Measurements from ENCODE around the gene KIRREL3. TPM values are rescaled to one million over a fixed set of nuclear protein-coding genes. Genes with fewer than 3 reads are reported as not detected.

The KIRREL3 gene
- total and polyA plus RNA-seq, 2 of the 4 experiments (the other 2 are of a cell fraction), result 10.9 to 15.9 TPM

DNA sequence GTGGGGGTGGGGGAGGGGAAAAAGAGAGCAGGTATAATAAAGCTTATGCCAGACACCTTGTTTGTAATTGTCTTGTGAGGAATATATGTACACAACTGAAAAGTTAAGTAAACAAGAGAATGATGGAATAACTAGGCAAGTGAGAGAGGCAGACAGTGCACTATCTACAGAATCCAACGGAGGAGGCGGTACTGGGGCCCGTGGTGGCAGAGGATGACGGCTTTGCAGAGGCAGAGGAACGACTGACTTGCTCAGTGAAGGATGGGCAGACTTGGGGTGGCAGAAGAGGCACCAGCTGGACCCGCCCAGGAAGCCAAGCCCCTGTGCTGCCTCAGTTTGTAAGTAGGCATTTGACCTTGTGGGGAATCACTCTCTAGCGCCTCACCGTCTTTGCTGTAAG, 347.5 kb downstream of the KIRREL3 start:
- no peak overlapping the region for H3K14ac ChIP-seq (replicated peaks; ENCODE audit: low read depth, low read length)
- H3K4me2 ChIP-seq (ENCODE audit: low read depth, low read length), result no peak overlapping the region
- no peaks in the 10 kb centered on the region for H3K9me3 ChIP-seq (ENCODE audit: control insufficient read depth, insufficient read depth, low read length)
- no peak overlapping the region for H3K18ac ChIP-seq (ENCODE audit: low read depth, low read length)
- TF ChIP-seq RAD21 (IDR thresholded peaks at IDR 0.05; ENCODE audit: low read length), result no peak
- no peak for TF ChIP-seq CEBPB (IDR thresholded peaks at IDR 0.05; ENCODE audit: low read depth, low read length)
- TF ChIP-seq RFX5 (IDR thresholded peaks at IDR 0.05; ENCODE audit: low read depth, low read length), result no peak
- TF ChIP-seq USF2 (IDR thresholded peaks at IDR 0.05; ENCODE audit: low read depth, low read length), result no peak
- no peak for TF ChIP-seq CTCF (conservative IDR thresholded peaks at IDR 0.05; ENCODE audit: low read depth, low read length)
- no peak for TF ChIP-seq NFE2L2 (IDR thresholded peaks at IDR 0.05; ENCODE audit: low read depth, low read length)
- no peak for TF ChIP-seq MXI1 (IDR thresholded peaks at IDR 0.05; ENCODE audit: borderline replicate concordance, low read depth, low read length)
- TF ChIP-seq, protein P1, sequence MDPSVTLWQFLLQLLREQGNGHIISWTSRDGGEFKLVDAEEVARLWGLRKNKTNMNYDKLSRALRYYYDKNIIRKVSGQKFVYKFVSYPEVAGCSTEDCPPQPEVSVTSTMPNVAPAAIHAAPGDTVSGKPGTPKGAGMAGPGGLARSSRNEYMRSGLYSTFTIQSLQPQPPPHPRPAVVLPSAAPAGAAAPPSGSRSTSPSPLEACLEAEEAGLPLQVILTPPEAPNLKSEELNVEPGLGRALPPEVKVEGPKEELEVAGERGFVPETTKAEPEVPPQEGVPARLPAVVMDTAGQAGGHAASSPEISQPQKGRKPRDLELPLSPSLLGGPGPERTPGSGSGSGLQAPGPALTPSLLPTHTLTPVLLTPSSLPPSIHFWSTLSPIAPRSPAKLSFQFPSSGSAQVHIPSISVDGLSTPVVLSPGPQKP (IDR thresholded peaks at IDR 0.05; ENCODE audit: borderline replicate concordance, low read depth, low read length), result no peak
- peaks cover 10% of the 10 kb centered on the region for H3K4me1 ChIP-seq (ENCODE audit: control insufficient read depth, insufficient read depth, low read length)
- ATAC-seq (ENCODE audit: low read depth), result no peak
- DNase-seq, result no peak
- no peak overlapping the region for H2AFZ ChIP-seq (replicated peaks; ENCODE audit: low read length, poor library complexity)
- no peak overlapping the region for H3K4ac ChIP-seq (ENCODE audit: low read depth, low read length)
- in situ Hi-C loops (cut with MboI; ENCODE audit: low sequenced_read_pairs) (no loop called here), dilution Hi-C loops (cut with HindIII; ENCODE audit: low sequenced_read_pairs, unreplicated experiment) (no loop called here), intact Hi-C loops (cut with micrococcal nuclease) (no loop called here)
- H2BK20ac ChIP-seq (ENCODE audit: low read depth, low read length), result no peak overlapping the region
- no peak overlapping the region for H3K27ac ChIP-seq (ENCODE audit: insufficient read depth, low read length)
- H3K56ac ChIP-seq (ENCODE audit: extremely low read depth, insufficient read depth, low read length), result no peak overlapping the region
- H2BK120ac ChIP-seq (ENCODE audit: low read depth, low read length), result no peak overlapping the region
- no peak overlapping the region for H2AK5ac ChIP-seq (ENCODE audit: low read depth, low read length)
- no peak overlapping the region for H3K9ac ChIP-seq (ENCODE audit: low read depth, low read length)
- no peak overlapping the region for H2BK15ac ChIP-seq (ENCODE audit: low read depth, low read length)
- no peak overlapping the region for H3K4me3 ChIP-seq (ENCODE audit: insufficient read depth, low read depth, low read length)
- no peaks in the 10 kb centered on the region for H3K27me3 ChIP-seq (ENCODE audit: control insufficient read depth, insufficient read depth, low read length)
- H3K36me3 ChIP-seq (ENCODE audit: control insufficient read depth, insufficient read depth, low read length), result no peaks in the 10 kb centered on the region
- peaks cover 3 to 4% of the 10 kb centered on the region in 2 experiments; a peak in 2 of 4 replicates for H3K79me1 ChIP-seq (ENCODE audit: low read depth in 1 of 2, low read length in 2 of 2)
- POLR2A ChIA-PET (ENCODE audit: unreplicated experiment), result no interaction called here
- no peak overlapping the region for H4K8ac ChIP-seq (ENCODE audit: low read depth in 2 of 2, low read length in 2 of 2)
- CTCF ChIA-PET, result no interaction called here
- WGBS, 2 experiments (ENCODE audit: extremely low coverage in 2 of 2, insufficient read length in 1 of 2), result no CpG with 5 or more reads among the region's 8 CpGs
- H4K20me1 ChIP-seq (ENCODE audit: insufficient read depth, low read length), result no peaks in the 10 kb centered on the region
- BruUV-seq (replicated peaks), result no TSS peak
- no peak overlapping the region for H2BK5ac ChIP-seq (ENCODE audit: low read depth, low read length, poor library complexity, severe bottlenecking)
- no peak overlapping the region for H4K91ac ChIP-seq (ENCODE audit: insufficient read depth, low read depth, low read length)
- no peak overlapping the region for H3K23ac ChIP-seq (ENCODE audit: low read depth, low read length)
- no peak overlapping the region for H2AK9ac ChIP-seq (replicated peaks; ENCODE audit: low read depth, low read length, poor library complexity)
- H4K5ac ChIP-seq (ENCODE audit: low read depth, low read length), result no peak overlapping the region
- H3K9me1 ChIP-seq (ENCODE audit: insufficient read depth, low read length), result peaks cover 5% of the 10 kb centered on the region; the same call in 1 of the 2 replicates

Measured in IMR-90 (cell line).